BLaER1 treated with 17β-estradiol and CSF1 and Interleukin-3, amounts not matched to agents 10 nM and 100 nM (cell line): Measurements from ENCODE around the gene ANKZF1.

Experiments
- H3K27ac ChIP-seq, 11 experiments: shearing (Covaris generic); formaldehyde crosslinking; 2 replicates each; pipeline ENCODE4 v1.8.1; 2022
- H3K27me3 ChIP-seq, 11 experiments: shearing (Covaris generic); formaldehyde crosslinking; 2 replicates each; pipeline ENCODE4 v1.8.1; 2022
- H3K36me3 ChIP-seq, 11 experiments: shearing (Covaris generic); formaldehyde crosslinking; 2 replicates each; pipeline ENCODE4 v1.8.1; 2022
- H3K4me1 ChIP-seq, 10 experiments: shearing (Covaris generic); formaldehyde crosslinking; 2 replicates each; pipeline ENCODE4 v1.8.1; 2022
- H3K4me2 ChIP-seq, 11 experiments: shearing (Covaris generic); formaldehyde crosslinking; 2 replicates each; pipeline ENCODE4 v1.8.1; 2022
- H3K4me3 ChIP-seq, 10 experiments: shearing (Covaris generic); formaldehyde crosslinking; 2 replicates each; pipeline ENCODE4 v1.8.1; 2022
- H3K9ac ChIP-seq, 11 experiments: shearing (Covaris generic); formaldehyde crosslinking; 2 replicates each; pipeline ENCODE4 v1.8.1; 2022
- H3K9me3 ChIP-seq, 11 experiments: shearing (Covaris generic); formaldehyde crosslinking; replicated peaks in 1 of 11; 2 replicates each; pipeline ENCODE4 v1.8.1; 2022
- H4K20me1 ChIP-seq, 11 experiments: shearing (Covaris generic); formaldehyde crosslinking; 2 replicates each; pipeline ENCODE4 v1.8.1; 2022
- Cebpa-rat ChIP-seq, 11 experiments: shearing (Covaris generic); IDR thresholded peaks; 2 replicates each; pipeline ENCODE4 v1.8.1; 2022

ANKZF1 gene

GRCh38 chr2:219205981-219206327 is 23.7 kb upstream of the ANKZF1 start:
- peak overlapping the region; percentile 51 to 74 (median 62) for H3K4me3 ChIP-seq
- H3K36me3 ChIP-seq: peaks cover 21 to 34% (median 29%) of the 10 kb centered on the region in 11 experiments; a peak in 21 of 22 replicates
- no peaks in the 10 kb centered on the region for H3K27me3 ChIP-seq
- H3K9ac ChIP-seq: peak overlapping the region; percentile 74 to 84 (median 77)
- TF ChIP-seq Cebpa-rat (IDR thresholded peaks at IDR 0.05): no peak
- peak overlapping the region; percentile 66 to 96 (median 88) for H3K4me2 ChIP-seq
- H3K27ac ChIP-seq: peak overlapping the region; percentile 37 to 81 (median 76)
- H4K20me1 ChIP-seq: peaks cover 0 to 25% (median 6%) of the 10 kb centered on the region in 11 experiments; a peak in 8 of 22 replicates
- peaks cover 40 to 48% (median 44%) of the 10 kb centered on the region in 10 experiments for H3K4me1 ChIP-seq
- H3K9me3 ChIP-seq: peaks cover 0 to 5% (median 0%) of the 10 kb centered on the region in 11 experiments; a peak in 2 of 22 replicates

- H3K4me3 ChIP-seq: peak within 1 kb of the TSS; percentile 51 to 74 (median 62)
- peaks cover 21 to 40% (median 32%) of the 10 kb centered on the region in 11 experiments; a peak in 21 of 22 replicates for H3K36me3 ChIP-seq
- TF ChIP-seq Cebpa-rat (IDR thresholded peaks at IDR 0.05): no peak
- H3K27me3 ChIP-seq: no peaks in the 10 kb centered on the region
- peak within 1 kb of the TSS; percentile 90 to 97 (median 95) for H3K4me2 ChIP-seq
- H4K20me1 ChIP-seq: peaks cover 0 to 25% (median 6%) of the 10 kb centered on the region in 11 experiments; a peak in 9 of 22 replicates
- peak within 1 kb of the TSS; percentile 74 to 84 (median 77) for H3K9ac ChIP-seq
- H3K9me3 ChIP-seq: peaks cover 0 to 5% (median 0%) of the 10 kb centered on the region in 11 experiments; a peak in 2 of 22 replicates
- H3K27ac ChIP-seq: peak within 1 kb of the TSS; percentile 65 to 81 (median 76)
- H3K4me1 ChIP-seq: peaks cover 40 to 51% (median 45%) of the 10 kb centered on the region in 10 experiments
Measured at GRCh38 chr2:219206328-219207133, 23.1 kb upstream of the ANKZF1 start, which contains the start of gene ZFAND2B. Gene ZFAND2B (plus strand): TSS chr2:219206782. CDS start chr2:219206988, 206 bp downstream.

GRCh38 chr2:219207134-219207883 is 22.3 kb upstream of the ANKZF1 start:
- peaks cover 0 to 25% (median 6%) of the 10 kb centered on the region in 11 experiments; a peak in 9 of 22 replicates for H4K20me1 ChIP-seq
- peaks cover 40 to 51% (median 45%) of the 10 kb centered on the region in 10 experiments for H3K4me1 ChIP-seq
- H3K36me3 ChIP-seq: peaks cover 21 to 44% (median 36%) of the 10 kb centered on the region in 11 experiments
- peak overlapping the region; percentile 86 to 97 (median 95) for H3K4me2 ChIP-seq
- H3K9ac ChIP-seq: peak overlapping the region; percentile 74 to 84 (median 77); a peak in 20 of 22 replicates
- H3K27me3 ChIP-seq: no peaks in the 10 kb centered on the region
- H3K9me3 ChIP-seq: peaks cover 0 to 5% (median 0%) of the 10 kb centered on the region in 11 experiments; a peak in 2 of 22 replicates
- TF ChIP-seq Cebpa-rat (IDR thresholded peaks at IDR 0.05): no peak
- H3K27ac ChIP-seq: peak overlapping the region in 10 of 11 experiments; percentile 18 to 80 (median 70); a peak in 12 of 22 replicates
- peak overlapping the region; percentile 51 to 74 (median 62) for H3K4me3 ChIP-seq

GRCh38 chr2:219207884-219208740 is 21.5 kb upstream of the ANKZF1 start:
- H3K27me3 ChIP-seq: no peaks in the 10 kb centered on the region
- peak overlapping the region in 4 of 11 experiments; percentile 43 to 80 (median 62); a peak in 2 of 22 replicates for H3K27ac ChIP-seq
- peaks cover 0 to 28% (median 6%) of the 10 kb centered on the region in 11 experiments; a peak in 10 of 22 replicates for H4K20me1 ChIP-seq
- H3K9ac ChIP-seq: peak overlapping the region; percentile 74 to 84 (median 77); a peak in 19 of 22 replicates
- TF ChIP-seq Cebpa-rat (IDR thresholded peaks at IDR 0.05): no peak
- peaks cover 26 to 52% (median 44%) of the 10 kb centered on the region in 11 experiments for H3K36me3 ChIP-seq
- H3K9me3 ChIP-seq: peaks cover 0 to 5% (median 0%) of the 10 kb centered on the region in 11 experiments; a peak in 2 of 22 replicates
- peaks cover 40 to 51% (median 45%) of the 10 kb centered on the region in 10 experiments for H3K4me1 ChIP-seq
- H3K4me2 ChIP-seq: peak overlapping the region; percentile 86 to 97 (median 95)
- H3K4me3 ChIP-seq: peak overlapping the region in 6 of 10 experiments; percentile 59 to 74 (median 64); a peak in 8 of 20 replicates

GRCh38 chr2:219209236-219210195 is 20.1 kb upstream of the ANKZF1 start:
- no peak for TF ChIP-seq Cebpa-rat (IDR thresholded peaks at IDR 0.05)
- Histone ChIP-seq H3K4me1 (peaks cover 40 to 51% (median 45%) of the 10 kb centered on the region in 10 experiments), H4K20me1 (peaks cover 0 to 41% (median 6%) of the 10 kb centered on the region in 11 experiments; a peak in 11 of 22 replicates), H3K4me3 (no peak overlapping the region), H3K27me3 (no peaks in the 10 kb centered on the region), H3K27ac (peak overlapping the region in 8 of 11 experiments; percentile 32 to 63 (median 51); a peak in 16 of 22 replicates), H3K9me3 (peaks cover 0 to 2% (median 0%) of the 10 kb centered on the region in 11 experiments; a peak in 2 of 22 replicates), H3K36me3 (peaks cover 27 to 66% (median 58%) of the 10 kb centered on the region in 11 experiments), H3K4me2 (peak overlapping the region; percentile 22 to 97 (median 48)), H3K9ac (peak overlapping the region; percentile 2 to 84 (median 48); a peak in 19 of 22 replicates)

GRCh38 chr2:219210196-219210885 is 19.3 kb upstream of the ANKZF1 start:
- H3K4me2 ChIP-seq: peak overlapping the region; percentile 22 to 97 (median 48)
- peak overlapping the region in 8 of 11 experiments; percentile 32 to 63 (median 51); a peak in 15 of 22 replicates for H3K27ac ChIP-seq
- peaks cover 31 to 74% (median 63%) of the 10 kb centered on the region in 11 experiments for H3K36me3 ChIP-seq
- no peaks in the 10 kb centered on the region for H3K9me3 ChIP-seq
- H3K4me3 ChIP-seq: no peak overlapping the region
- H3K27me3 ChIP-seq: no peaks in the 10 kb centered on the region
- peak overlapping the region in 10 of 11 experiments; percentile 20 to 84 (median 50); a peak in 16 of 22 replicates for H3K9ac ChIP-seq
- no peak for TF ChIP-seq Cebpa-rat (IDR thresholded peaks at IDR 0.05)
- peaks cover 40 to 51% (median 45%) of the 10 kb centered on the region in 10 experiments for H3K4me1 ChIP-seq
- H4K20me1 ChIP-seq: peaks cover 0 to 46% (median 6%) of the 10 kb centered on the region in 11 experiments; a peak in 11 of 22 replicates
